Measurements from ENCODE around the gene NEK4.
A peak's percentile ranks its signal among the peaks of the same experiment; 100 is the strongest.

Gene NEK4

DNA sequence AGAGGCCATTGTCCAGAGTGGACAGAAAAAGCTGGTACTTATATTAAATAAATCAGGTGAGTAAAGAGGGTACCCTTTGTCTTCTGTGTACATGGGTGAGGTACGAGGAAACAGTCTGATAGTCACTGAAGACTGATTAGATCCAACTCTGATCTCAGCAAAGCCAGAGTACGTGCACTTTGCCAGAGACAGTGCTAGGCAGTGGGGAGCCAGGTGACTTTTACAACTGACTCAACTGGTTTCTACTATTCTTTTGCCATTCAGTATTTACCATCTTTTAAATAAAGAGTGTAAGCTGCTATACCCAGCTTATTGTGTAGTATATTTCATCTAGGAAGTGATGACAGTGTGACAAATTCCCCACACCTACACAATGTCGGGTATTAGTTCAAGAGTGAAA, 81.6 kb downstream of the NEK4 start:
- TF ChIP-seq, protein P1, sequence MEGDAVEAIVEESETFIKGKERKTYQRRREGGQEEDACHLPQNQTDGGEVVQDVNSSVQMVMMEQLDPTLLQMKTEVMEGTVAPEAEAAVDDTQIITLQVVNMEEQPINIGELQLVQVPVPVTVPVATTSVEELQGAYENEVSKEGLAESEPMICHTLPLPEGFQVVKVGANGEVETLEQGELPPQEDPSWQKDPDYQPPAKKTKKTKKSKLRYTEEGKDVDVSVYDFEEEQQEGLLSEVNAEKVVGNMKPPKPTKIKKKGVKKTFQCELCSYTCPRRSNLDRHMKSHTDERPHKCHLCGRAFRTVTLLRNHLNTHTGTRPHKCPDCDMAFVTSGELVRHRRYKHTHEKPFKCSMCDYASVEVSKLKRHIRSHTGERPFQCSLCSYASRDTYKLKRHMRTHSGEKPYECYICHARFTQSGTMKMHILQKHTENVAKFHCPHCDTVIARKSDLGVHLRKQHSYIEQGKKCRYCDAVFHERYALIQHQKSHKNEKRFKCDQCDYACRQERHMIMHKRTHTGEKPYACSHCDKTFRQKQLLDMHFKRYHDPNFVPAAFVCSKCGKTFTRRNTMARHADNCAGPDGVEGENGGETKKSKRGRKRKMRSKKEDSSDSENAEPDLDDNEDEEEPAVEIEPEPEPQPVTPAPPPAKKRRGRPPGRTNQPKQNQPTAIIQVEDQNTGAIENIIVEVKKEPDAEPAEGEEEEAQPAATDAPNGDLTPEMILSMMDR (IDR thresholded peaks at IDR 0.05; ENCODE audit: low read depth, low read length): no peak

DNA sequence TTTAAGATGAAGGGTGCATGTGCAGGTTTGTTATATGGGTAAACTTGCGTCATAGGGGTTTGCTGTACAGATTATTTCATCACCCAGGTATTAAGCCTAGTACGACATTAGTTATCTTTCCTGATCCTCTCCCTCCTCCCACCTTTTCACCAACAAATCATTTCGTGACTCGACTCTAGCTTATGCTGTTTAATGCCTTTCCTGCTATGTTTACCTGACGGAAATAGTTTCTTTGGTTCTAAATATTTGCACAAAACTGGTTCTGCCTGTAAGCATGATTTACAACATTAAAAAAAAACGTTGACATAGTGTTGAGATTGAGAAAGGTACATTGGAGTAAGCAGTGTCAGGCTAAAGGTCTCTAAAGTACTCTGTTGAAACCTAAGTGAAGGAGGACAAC, 82.5 kb downstream of the NEK4 start:
- no peak for DNase-seq (ENCODE audit: extremely low read depth, low read depth)
- TF ChIP-seq, protein P1 (IDR thresholded peaks at IDR 0.05; ENCODE audit: low read depth, low read length): no peak

More for the DNA sequence above, 81.6 kb downstream of the NEK4 start:
- DNase-seq (ENCODE audit: extremely low read depth, low read depth): no peak

DNA sequence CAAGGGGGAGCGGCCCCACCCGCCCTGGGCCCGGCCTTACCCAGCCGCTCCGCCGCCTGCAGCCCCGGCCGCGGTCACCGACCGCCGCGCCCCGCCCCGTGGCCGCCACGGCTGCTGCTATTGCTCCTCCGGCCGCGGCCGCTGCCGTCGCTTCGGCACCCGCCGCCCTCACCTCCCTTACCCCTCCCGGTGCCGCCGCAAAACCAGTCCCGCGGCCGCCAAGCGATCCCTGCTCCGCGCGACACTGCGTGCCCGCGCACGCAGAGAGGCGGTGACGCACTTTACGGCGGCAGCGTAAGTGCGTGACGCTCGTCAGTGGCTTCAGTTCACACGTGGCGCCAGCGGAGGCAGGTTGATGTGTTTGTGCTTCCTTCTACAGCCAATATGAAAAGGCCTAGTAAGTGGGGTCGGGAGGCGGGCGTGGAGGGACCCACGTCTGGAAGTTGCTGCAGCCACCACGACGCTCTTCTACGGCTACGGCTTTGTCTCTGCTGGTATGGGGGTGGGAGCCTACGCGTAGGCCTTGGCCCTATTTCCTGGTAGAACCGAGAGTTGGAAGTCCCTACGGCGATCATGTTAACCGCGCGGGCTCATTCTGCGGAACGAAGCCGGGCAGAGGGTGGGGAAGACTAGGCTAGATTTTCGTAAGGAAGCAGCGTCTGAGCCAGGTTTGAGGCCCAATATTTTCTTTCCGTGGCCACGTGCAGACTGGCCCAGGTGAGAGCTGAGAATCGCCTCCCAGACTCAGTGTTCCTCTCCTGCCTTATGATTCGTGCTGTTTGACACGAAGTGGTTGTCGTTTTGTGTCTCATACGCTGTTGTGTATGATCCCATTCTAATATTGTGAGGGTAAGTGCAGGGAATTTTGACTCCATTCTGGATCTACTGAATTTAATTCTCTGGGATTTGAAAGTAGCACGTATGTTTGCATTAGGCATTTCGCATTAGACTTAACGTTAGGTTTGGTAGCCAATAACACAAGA, 84.7 kb downstream of the NEK4 start, which contains the start of the genes GNL3 and PBRM1:
Gene GNL3, plus strand, starts transcription at position 324 of the 983 bp plus-strand sequence. Its CDS starts 61 bp downstream, at position 385.
Gene PBRM1, minus strand, starts transcription at position 205 of the 983 bp plus-strand sequence.
- TF ChIP-seq, protein P1 (IDR thresholded peaks at IDR 0.05; ENCODE audit: low read depth, low read length): no peak
- peak; percentile 89 for DNase-seq (ENCODE audit: extremely low read depth, low read depth)

DNA sequence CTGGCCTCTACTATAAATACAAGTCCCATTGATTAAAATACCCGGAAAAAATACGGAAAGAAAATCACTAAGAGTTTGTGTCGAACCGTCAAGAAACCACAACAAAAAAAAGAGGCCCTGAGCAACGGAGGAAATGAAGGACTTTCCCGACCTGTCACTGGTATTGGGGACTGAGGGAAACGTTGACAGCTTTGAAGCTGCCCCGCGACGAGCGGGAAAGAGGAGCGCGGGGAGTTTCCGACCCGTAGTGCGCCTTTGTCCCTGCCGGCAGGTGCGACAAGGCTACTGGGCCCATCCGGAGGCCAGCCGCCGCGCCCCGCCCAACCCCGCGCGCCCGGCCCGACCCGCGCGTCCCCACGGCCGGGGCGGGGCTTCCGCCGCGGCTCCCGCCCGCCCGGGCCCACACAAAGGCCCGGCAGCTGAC, 85.4 kb downstream of the NEK4 start:
- TF ChIP-seq, protein P1 (IDR thresholded peaks at IDR 0.05; ENCODE audit: low read depth, low read length): no peak
- DNase-seq (ENCODE audit: extremely low read depth, low read depth): no peak

DNA sequence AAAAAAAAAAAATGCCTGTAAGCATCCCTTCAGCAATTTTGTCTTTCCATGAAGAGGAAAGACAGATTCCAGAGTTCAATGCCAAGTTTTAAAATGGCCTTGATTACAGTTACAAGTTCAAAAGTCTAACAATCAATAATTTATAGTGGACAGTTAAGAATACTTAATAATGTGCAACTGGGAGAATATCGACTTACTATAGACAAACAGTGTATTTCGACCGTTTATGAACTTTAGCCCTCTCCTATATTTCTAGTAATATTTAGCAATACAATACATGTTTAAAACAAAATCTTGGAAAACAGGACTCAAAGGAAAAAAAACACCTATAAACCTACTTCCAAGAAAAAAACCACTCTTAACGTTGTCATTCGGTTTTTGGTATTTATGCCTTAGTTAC, 86.6 kb downstream of the NEK4 start:
- TF ChIP-seq, protein P1 (IDR thresholded peaks at IDR 0.05; ENCODE audit: low read depth, low read length): no peak
- no peak for DNase-seq (ENCODE audit: extremely low read depth, low read depth)

DNA sequence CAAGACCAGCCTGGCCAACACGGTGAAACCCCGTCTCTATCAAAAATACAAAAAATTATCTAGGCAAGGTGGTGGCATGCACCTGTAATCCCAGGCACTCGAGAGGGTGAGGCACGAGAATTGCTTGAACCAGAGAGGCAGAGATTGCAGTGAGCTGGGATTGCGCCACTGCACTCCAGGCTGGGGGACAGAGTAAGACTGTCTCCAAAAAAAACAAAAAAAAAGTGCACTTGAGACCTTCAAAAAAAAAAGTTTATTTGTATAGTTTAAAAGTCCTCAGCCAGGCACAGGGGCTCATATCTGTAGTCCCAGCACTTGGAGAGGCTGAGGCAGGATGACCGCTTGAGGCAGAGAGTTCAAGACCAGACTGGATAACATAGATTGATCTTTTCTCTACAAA, 87.1 kb downstream of the NEK4 start:
- TF ChIP-seq, protein P1 (IDR thresholded peaks at IDR 0.05; ENCODE audit: low read depth, low read length): no peak
- DNase-seq (ENCODE audit: extremely low read depth, low read depth): no peak

DNA sequence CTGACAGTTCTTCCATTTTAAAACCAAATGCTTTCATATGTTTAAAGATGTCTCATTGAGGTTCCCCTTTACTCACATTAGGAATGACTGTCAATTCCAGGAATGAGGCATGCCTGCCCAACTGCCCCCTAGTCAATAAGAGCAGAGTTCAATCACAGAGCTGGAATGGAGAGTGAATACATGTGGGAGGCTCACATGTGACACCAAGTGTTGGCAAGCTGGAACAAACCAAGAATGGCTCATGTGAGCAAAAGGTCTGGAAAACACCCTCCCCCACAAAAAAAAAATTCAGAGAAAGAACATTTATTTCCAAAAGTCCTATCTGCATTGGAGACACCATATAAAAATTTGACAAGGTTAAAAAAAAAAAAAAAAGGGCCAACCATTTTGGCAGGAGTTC, 88.7 kb downstream of the NEK4 start:
- TF ChIP-seq, protein P1 (IDR thresholded peaks at IDR 0.05; ENCODE audit: low read depth, low read length): peak; percentile 23
- no peak for DNase-seq (ENCODE audit: extremely low read depth, low read depth)

Data from AG09319 (cell line).